ENCODE results near the gene ADD1.
"Not testable (repeated sequence)": the region's sequence is repeated elsewhere in the genome, so short reads cannot be mapped to it uniquely, and the experiment has no call there.

The ADD1 gene

GRCh38 chr4:2949782-2950125 is 106.1 kb downstream of the ADD1 start:
- 95% methylated on average over 11 of the region's 11 CpGs for WGBS
- Histone ChIP-seq H3K9me3 (ENCODE audit: insufficient read depth, low read depth, low read length) (no peaks in the 10 kb centered on the region), H3K4me1 (ENCODE audit: insufficient read depth, low read length) (no peaks in the 10 kb centered on the region), H3K9ac (ENCODE audit: low read depth, low read length) (no peak overlapping the region), H3K27me3 (ENCODE audit: insufficient read depth, low read length) (no peaks in the 10 kb centered on the region), H3K27ac (ENCODE audit: low read depth, low read length) (no peak overlapping the region), H3K36me3 (ENCODE audit: insufficient read depth, low read length) (peaks cover 99% of the 10 kb centered on the region), H3K4me3 (ENCODE audit: low read length) (no peak overlapping the region)

GRCh38 chr4:2950221-2950989 is 106.8 kb downstream of the ADD1 start:
- no peak overlapping the region for H3K27ac ChIP-seq (ENCODE audit: low read depth, low read length)
- H3K27me3 ChIP-seq (ENCODE audit: insufficient read depth, low read length) = no peaks in the 10 kb centered on the region
- no peak overlapping the region for H3K9ac ChIP-seq (ENCODE audit: low read depth, low read length)
- peaks cover 93% of the 10 kb centered on the region for H3K36me3 ChIP-seq (ENCODE audit: insufficient read depth, low read length)
- H3K9me3 ChIP-seq (ENCODE audit: insufficient read depth, low read depth, low read length) = peaks cover under 1% of the 10 kb centered on the region; the same call in 1 of the 2 replicates
- H3K4me3 ChIP-seq (ENCODE audit: low read length) = no peak overlapping the region
- 96% methylated on average over 15 of the region's 16 CpGs for WGBS
- H3K4me1 ChIP-seq (ENCODE audit: insufficient read depth, low read length) = no peaks in the 10 kb centered on the region

GRCh38 chr4:2953496-2953895 is 109.9 kb downstream of the ADD1 start:
- Histone ChIP-seq H3K4me3 (ENCODE audit: low read length) (no peak overlapping the region), H3K27me3 (ENCODE audit: insufficient read depth, low read length) (no peaks in the 10 kb centered on the region), H3K9me3 (ENCODE audit: insufficient read depth, low read depth, low read length) (peaks cover 16% of the 10 kb centered on the region), H3K36me3 (ENCODE audit: insufficient read depth, low read length) (peaks cover 94% of the 10 kb centered on the region), H3K9ac (ENCODE audit: low read depth, low read length) (no peak overlapping the region), H3K4me1 (ENCODE audit: insufficient read depth, low read length) (no peaks in the 10 kb centered on the region), H3K27ac (ENCODE audit: low read depth, low read length) (no peak overlapping the region)
- WGBS = 93% methylated on average over 6 of the region's 6 CpGs

GRCh38 chr4:2954358-2955185 is 110.9 kb downstream of the ADD1 start:
- Histone ChIP-seq H3K9me3 (ENCODE audit: insufficient read depth, low read depth, low read length) (peaks cover 16% of the 10 kb centered on the region), H3K36me3 (ENCODE audit: insufficient read depth, low read length) (peaks cover 87% of the 10 kb centered on the region), H3K27ac (ENCODE audit: low read depth, low read length) (no peak overlapping the region), H3K27me3 (ENCODE audit: insufficient read depth, low read length) (no peaks in the 10 kb centered on the region), H3K4me3 (ENCODE audit: low read length) (no peak overlapping the region), H3K4me1 (ENCODE audit: insufficient read depth, low read length) (no peaks in the 10 kb centered on the region), H3K9ac (ENCODE audit: low read depth, low read length) (no peak overlapping the region)
- WGBS = 92% methylated on average over 29 of the region's 33 CpGs

GRCh38 chr4:2955186-2956044 is 111.8 kb downstream of the ADD1 start:
- not testable (repeated sequence) for H3K4me3 ChIP-seq (ENCODE audit: low read length)
- WGBS = 95% methylated on average over 40 of the region's 44 CpGs
- peaks cover 78% of the 10 kb centered on the region for H3K36me3 ChIP-seq (ENCODE audit: insufficient read depth, low read length)

GRCh38 chr4:2958446-2958845 is 114.8 kb downstream of the ADD1 start:
- Histone ChIP-seq H3K4me3 (ENCODE audit: low read length) (no peak overlapping the region), H3K4me1 (ENCODE audit: insufficient read depth, low read length) (peaks cover 6% of the 10 kb centered on the region; the same call in 1 of the 2 replicates), H3K9ac (ENCODE audit: low read depth, low read length) (no peak overlapping the region), H3K27ac (ENCODE audit: low read depth, low read length) (no peak overlapping the region), H3K9me3 (ENCODE audit: insufficient read depth, low read depth, low read length) (peaks cover 16% of the 10 kb centered on the region), H3K36me3 (ENCODE audit: insufficient read depth, low read length) (peaks cover 48% of the 10 kb centered on the region), H3K27me3 (ENCODE audit: insufficient read depth, low read length) (no peaks in the 10 kb centered on the region)
- WGBS = 85% methylated on average over 9 of the region's 9 CpGs

More at GRCh38 chr4:2955186-2956044, 111.8 kb downstream of the ADD1 start:
- not testable (repeated sequence) for H3K27me3 ChIP-seq (ENCODE audit: insufficient read depth, low read length); H3K27ac ChIP-seq (ENCODE audit: low read depth, low read length); H3K4me1 ChIP-seq (ENCODE audit: insufficient read depth, low read length); H3K9ac ChIP-seq (ENCODE audit: low read depth, low read length)
- H3K9me3 ChIP-seq (ENCODE audit: insufficient read depth, low read depth, low read length) = peaks cover 16% of the 10 kb centered on the region

GRCh38 chr4:2960450-2960849 is 116.8 kb downstream of the ADD1 start:
- H3K9ac ChIP-seq (ENCODE audit: low read depth, low read length); H3K4me1 ChIP-seq (ENCODE audit: insufficient read depth, low read length); H3K27ac ChIP-seq (ENCODE audit: low read depth, low read length); H3K4me3 ChIP-seq (ENCODE audit: low read length): not testable (repeated sequence)
- peaks cover 16% of the 10 kb centered on the region for H3K9me3 ChIP-seq (ENCODE audit: insufficient read depth, low read depth, low read length)
- no CpG with 5 or more reads among the region's 4 CpGs for WGBS
- H3K27me3 ChIP-seq (ENCODE audit: insufficient read depth, low read length) = peaks cover 16% of the 10 kb centered on the region
- peaks cover 33% of the 10 kb centered on the region for H3K36me3 ChIP-seq (ENCODE audit: insufficient read depth, low read length)

- H3K27ac ChIP-seq (ENCODE audit: low read depth, low read length) = no peak overlapping the region; the same call in 1 of the 2 replicates
- H3K4me3 ChIP-seq (ENCODE audit: low read length) = peak overlapping the region; percentile 90
- peaks cover 6% of the 10 kb centered on the region for H3K9me3 ChIP-seq (ENCODE audit: insufficient read depth, low read depth, low read length)
- H3K4me1 ChIP-seq (ENCODE audit: insufficient read depth, low read length) = peaks cover 6% of the 10 kb centered on the region; the same call in 1 of the 2 replicates
- no peak overlapping the region for H3K9ac ChIP-seq (ENCODE audit: low read depth, low read length)
- peaks cover 24% of the 10 kb centered on the region for H3K36me3 ChIP-seq (ENCODE audit: insufficient read depth, low read length)
- peaks cover 17% of the 10 kb centered on the region for H3K27me3 ChIP-seq (ENCODE audit: insufficient read depth, low read length)
- 74% methylated on average over 8 of the region's 8 CpGs for WGBS
Measured at GRCh38 chr4:2961421-2961810, 117.8 kb downstream of the ADD1 start.

- H3K4me1 ChIP-seq (ENCODE audit: insufficient read depth, low read length) = peaks cover 6% of the 10 kb centered on the region; the same call in 1 of the 2 replicates
- peaks cover 19% of the 10 kb centered on the region for H3K36me3 ChIP-seq (ENCODE audit: insufficient read depth, low read length)
- H3K4me3 ChIP-seq (ENCODE audit: low read length) = peak overlapping the region; percentile 90
- H3K27ac ChIP-seq (ENCODE audit: low read depth, low read length) = no peak overlapping the region; the same call in 1 of the 2 replicates
- H3K9ac ChIP-seq (ENCODE audit: low read depth, low read length) = peak overlapping the region; percentile 92; the same call in 1 of the 2 replicates
- H3K9me3 ChIP-seq (ENCODE audit: insufficient read depth, low read depth, low read length) = peaks cover 4% of the 10 kb centered on the region
- H3K27me3 ChIP-seq (ENCODE audit: insufficient read depth, low read length) = peaks cover 17% of the 10 kb centered on the region
- 46% methylated on average over 13 of the region's 14 CpGs for WGBS
Measured at GRCh38 chr4:2961811-2962441, 118.3 kb downstream of the ADD1 start.

- Histone ChIP-seq H3K4me1 (ENCODE audit: insufficient read depth, low read length) (peaks cover 6% of the 10 kb centered on the region; the same call in 1 of the 2 replicates), H3K9me3 (ENCODE audit: insufficient read depth, low read depth, low read length) (no peaks in the 10 kb centered on the region), H3K9ac (ENCODE audit: low read depth, low read length) (peak overlapping the region; percentile 92), H3K27ac (ENCODE audit: low read depth, low read length) (peak overlapping the region; percentile 66), H3K36me3 (ENCODE audit: insufficient read depth, low read length) (peaks cover 12% of the 10 kb centered on the region), H3K4me3 (ENCODE audit: low read length) (peak overlapping the region; percentile 90), H3K27me3 (ENCODE audit: insufficient read depth, low read length) (peaks cover 17% of the 10 kb centered on the region)
- under 1% methylated on average over 40 of the region's 40 CpGs for WGBS
Measured at GRCh38 chr4:2962614-2963174, 119.0 kb downstream of the ADD1 start.

All from HUES64 (cell line).